IMR-90 (cell line): ENCODE data around the gene GSTO1.

Source experiments
- BHLHE40 ChIP-seq: fragments of 150-350 bp; IDR thresholded peaks from 2 replicates; pipeline ENCODE4 v1.6.1; 2016; ENCODE audit warnings: mild to moderate bottlenecking, low read depth, low read length
- CEBPB ChIP-seq: IDR thresholded peaks from 2 replicates; pipeline ENCODE4 v1.6.1; 2012; ENCODE audit warnings: low read depth, low read length, improper control_type of control experiment
- CHD1 ChIP-seq: IDR thresholded peaks from 2 replicates; pipeline ENCODE4 v1.6.1; 2012; ENCODE audit warnings: low read depth, low read length, improper control_type of control experiment
- CTCF ChIP-seq: conservative IDR thresholded peaks from 2 replicates; pipeline ENCODE4 v1.5.1; 2012; ENCODE audit warnings: mild to moderate bottlenecking, low read depth, low read length, improper control_type of control experiment
- ELK1 ChIP-seq: fragments of 150-350 bp; IDR thresholded peaks from 2 replicates; pipeline ENCODE4 v1.6.1; 2016; ENCODE audit warnings: low read depth, mild to moderate bottlenecking, low read length, moderate library complexity, borderline replicate concordance
- MAFK ChIP-seq: IDR thresholded peaks from 2 replicates; pipeline ENCODE4 v1.6.1; 2012; ENCODE audit warnings: low read depth, low read length, improper control_type of control experiment
- MXI1 ChIP-seq: IDR thresholded peaks from 2 replicates; pipeline ENCODE4 v1.6.1; 2012; ENCODE audit warnings: low read depth, mild to moderate bottlenecking, low read length, moderate library complexity, borderline replicate concordance
- NFE2L2 ChIP-seq: fragments of 150-350 bp; IDR thresholded peaks from 2 replicates; pipeline ENCODE4 v1.6.1; 2016; ENCODE audit warnings: low read depth, mild to moderate bottlenecking, low read length
- POLR2A ChIP-seq: IDR thresholded peaks from 2 replicates; pipeline ENCODE4 v1.6.1; 2012; ENCODE audit warnings: mild to moderate bottlenecking, low read depth, low read length
- RAD21 ChIP-seq: IDR thresholded peaks from 2 replicates; pipeline ENCODE4 v1.6.1; 2012; ENCODE audit warnings: low read length, improper control_type of control experiment

- no peak for TF ChIP-seq CTCF
- no peak for TF ChIP-seq POLR2A
- TF ChIP-seq MXI1 = no peak
- TF ChIP-seq BHLHE40 = no peak
- no peak for TF ChIP-seq NFE2L2
- no peak for TF ChIP-seq RAD21
- no peak for TF ChIP-seq ELK1
- no peak for TF ChIP-seq MAFK
- TF ChIP-seq CHD1 = no peak
- TF ChIP-seq CEBPB = no peak
Observed at GRCh38 chr10:104304927-104305326, 50.2 kb downstream of the GSTO1 start.
